Activated T-cell treated with anti-CD3 and anti-CD28 coated beads for 48 hours (primary cell): ENCODE measurements around the gene RPL11.
A peak's percentile ranks its signal among the peaks of the same experiment; 100 is the strongest.
"Not testable (repeated sequence)": the region's sequence is repeated elsewhere in the genome, so short reads cannot be mapped to it uniquely, and the experiment has no call there.

Source experiments
- DNase-seq: peaks from one replicate; pipeline ENCODE4 v3.0.0-alpha.2; 2020; ENCODE audit warnings: low read depth

The RPL11 gene

GRCh38 chr1:23691499-23692307, at the start of gene RPL11:
Gene RPL11 (plus strand): TSS chr1:23691806. CDS start chr1:23691824, 18 bp downstream.
- peak; percentile 83 for DNase-seq

- DNase-seq = no peak
Measured at GRCh38 chr1:23643736-23644554, 47.7 kb upstream of the RPL11 start.

GRCh38 chr1:23644555-23644866, 47.1 kb upstream of the RPL11 start:
- DNase-seq = no peak

- DNase-seq = no peak
Measured at GRCh38 chr1:23645338-23645737, 46.3 kb upstream of the RPL11 start.

- DNase-seq = no peak
Measured at GRCh38 chr1:23646091-23646490, 45.5 kb upstream of the RPL11 start.

GRCh38 chr1:23646541-23646940, 45.1 kb upstream of the RPL11 start:
- no peak for DNase-seq

GRCh38 chr1:23648576-23648975, 43.0 kb upstream of the RPL11 start:
- DNase-seq = no peak

GRCh38 chr1:23649157-23649556, 42.4 kb upstream of the RPL11 start:
- not testable (repeated sequence) for DNase-seq

GRCh38 chr1:23650344-23650990, 41.1 kb upstream of the RPL11 start:
- DNase-seq = no peak

- no peak for DNase-seq
Measured at GRCh38 chr1:23651069-23651808, 40.4 kb upstream of the RPL11 start.

GRCh38 chr1:23657659-23658275, 33.8 kb upstream of the RPL11 start:
- peak; percentile 55 for DNase-seq

GRCh38 chr1:23660671-23661070, 30.9 kb upstream of the RPL11 start:
- no peak for DNase-seq

GRCh38 chr1:23661887-23662286, 29.7 kb upstream of the RPL11 start:
- DNase-seq = no peak

- DNase-seq = peak; percentile 10
Measured at GRCh38 chr1:23664837-23665795, 26.5 kb upstream of the RPL11 start.

GRCh38 chr1:23667411-23667810, 24.2 kb upstream of the RPL11 start:
- no peak for DNase-seq

- DNase-seq = no peak
Measured at GRCh38 chr1:23670709-23671108, 20.9 kb upstream of the RPL11 start.

- DNase-seq = no peak
Measured at GRCh38 chr1:23673086-23673813, 18.4 kb upstream of the RPL11 start.

GRCh38 chr1:23679815-23680214, 11.8 kb upstream of the RPL11 start:
- no peak for DNase-seq

GRCh38 chr1:23682946-23683345, 8.7 kb upstream of the RPL11 start:
- DNase-seq = no peak

GRCh38 chr1:23684415-23684814, 7.2 kb upstream of the RPL11 start:
- DNase-seq = no peak
